A673 (cell line): ENCODE measurements around the gene IL20. TPM values are rescaled to one million over a fixed set of nuclear protein-coding genes. Genes with fewer than 3 reads are reported as not detected.

Experiments used
- BruUV-seq: library from RNA; stranded (reverse); fragments of 400-500 nt; replicated peaks from 2 replicates; lab custom pipeline; 2021; lab: Mats Ljungman, UMichigan
- CTCF ChIA-PET: fragments of 300-600 bp; sonication (Branson Sonifier 250); formaldehyde crosslinking; loops from one replicate; lab custom pipeline; 2022; ENCODE audit warnings: antibody characterized with exemption; lab: Charles Lee
- POLR2A ChIA-PET: fragments of 300-600 bp; sonication (Branson Sonifier 250); formaldehyde crosslinking; loops from one replicate; lab custom pipeline; 2022; ENCODE audit warnings: antibody characterized with exemption; ENCODE audit not compliant: low non-redundant PET; lab: Charles Lee
- DNase-seq: peaks from one replicate; pipeline ENCODE4 v3.0.0-alpha.2; 2015; ENCODE audit warnings: low spot score
- H3K27ac ChIP-seq: fragments of 200-600 bp; sonication (generic); 2 replicates; pipeline ENCODE4 v1.5.1; 2016; ENCODE audit warnings: mixed run types, low read depth, mild to moderate bottlenecking, mixed read lengths, antibody characterized with exemption, low read length; ENCODE audit not compliant: poor library complexity, severe bottlenecking
- H3K27me3 ChIP-seq: fragments of 200-600 bp; sonication (generic); replicated peaks from 2 replicates; pipeline ENCODE4 v1.6.1; 2017; ENCODE audit warnings: mixed run types, low read depth, mild to moderate bottlenecking, mixed read lengths, antibody characterized with exemption, low read length; ENCODE audit not compliant: insufficient read depth, poor library complexity
- H3K36me3 ChIP-seq: fragments of 200-600 bp; sonication (generic); 2 replicates; pipeline ENCODE4 v1.6.1; 2016; ENCODE audit warnings: mixed run types, mild to moderate bottlenecking, mixed read lengths, antibody characterized with exemption, low read length; ENCODE audit not compliant: insufficient read depth, poor library complexity, severe bottlenecking
- H3K4me1 ChIP-seq: fragments of 200-600 bp; sonication (generic); 2 replicates; pipeline ENCODE4 v1.6.1; 2017; ENCODE audit warnings: mixed run types, mild to moderate bottlenecking, mixed read lengths, antibody characterized with exemption, low read length; ENCODE audit not compliant: insufficient read depth, poor library complexity, severe bottlenecking
- H3K4me3 ChIP-seq: fragments of 200-600 bp; sonication (generic); 2 replicates; pipeline ENCODE4 v1.5.1; 2016; ENCODE audit warnings: low read depth, mixed run types, mild to moderate bottlenecking, mixed read lengths, low read length; ENCODE audit not compliant: poor library complexity, severe bottlenecking
- H3K9me3 ChIP-seq: fragments of 200-600 bp; sonication (generic); 2 replicates; pipeline ENCODE4 v1.6.1; 2016; ENCODE audit warnings: mixed run types, low read depth, mild to moderate bottlenecking, mixed read lengths, antibody characterized with exemption, low read length; ENCODE audit not compliant: poor library complexity, severe bottlenecking
- EZH2 ChIP-seq: fragments of 200-600 bp; sonication (generic); IDR thresholded peaks from 2 replicates; pipeline ENCODE4 v1.6.1; 2017; ENCODE audit warnings: borderline replicate concordance, low read depth, mild to moderate bottlenecking, mixed read lengths, antibody characterized with exemption, low read length; ENCODE audit not compliant: poor library complexity, severe bottlenecking
- intact Hi-C: fragments of 100-400 bp; cut with micrococcal nuclease; formaldehyde crosslinking; loops from one replicate; pipeline ENCODE4 v1.10.0; 2022; ENCODE audit not compliant: unreplicated experiment
- total RNA-seq: library from RNA; stranded (reverse); gene quantifications from 2 replicates; pipeline ENCODE4 v1.2.3, GENCODE V29; 2021
- TF ChIP-seq, protein P1 (sequence below): fragments of 300-800, 200-600 bp; sonication (generic); conservative IDR thresholded peaks from 2 replicates; pipeline ENCODE4 v1.5.1; 2017; ENCODE audit warnings: low read depth, mild to moderate bottlenecking, antibody characterized with exemption, low read length, moderate library complexity, mixed read lengths

Gene IL20
- total RNA-seq, 1 experiment from 2014 or later, result not detected

GRCh38 chr1:206883160-206883559 lies 17.7 kb downstream of the IL20 start:
- H3K9me3 ChIP-seq, result peaks cover 6% of the 10 kb centered on the region
- H3K27ac ChIP-seq, result no peak overlapping the region
- no peaks in the 10 kb centered on the region for H3K36me3 ChIP-seq
- no peaks in the 10 kb centered on the region for H3K4me1 ChIP-seq
- ChIA-PET CTCF (no interaction called here), POLR2A (no interaction called here)
- DNase-seq, result no peak
- no peaks in the 10 kb centered on the region for H3K27me3 ChIP-seq
- BruUV-seq, result no TSS peak
- no peak overlapping the region for H3K4me3 ChIP-seq
- TF ChIP-seq, protein P1, sequence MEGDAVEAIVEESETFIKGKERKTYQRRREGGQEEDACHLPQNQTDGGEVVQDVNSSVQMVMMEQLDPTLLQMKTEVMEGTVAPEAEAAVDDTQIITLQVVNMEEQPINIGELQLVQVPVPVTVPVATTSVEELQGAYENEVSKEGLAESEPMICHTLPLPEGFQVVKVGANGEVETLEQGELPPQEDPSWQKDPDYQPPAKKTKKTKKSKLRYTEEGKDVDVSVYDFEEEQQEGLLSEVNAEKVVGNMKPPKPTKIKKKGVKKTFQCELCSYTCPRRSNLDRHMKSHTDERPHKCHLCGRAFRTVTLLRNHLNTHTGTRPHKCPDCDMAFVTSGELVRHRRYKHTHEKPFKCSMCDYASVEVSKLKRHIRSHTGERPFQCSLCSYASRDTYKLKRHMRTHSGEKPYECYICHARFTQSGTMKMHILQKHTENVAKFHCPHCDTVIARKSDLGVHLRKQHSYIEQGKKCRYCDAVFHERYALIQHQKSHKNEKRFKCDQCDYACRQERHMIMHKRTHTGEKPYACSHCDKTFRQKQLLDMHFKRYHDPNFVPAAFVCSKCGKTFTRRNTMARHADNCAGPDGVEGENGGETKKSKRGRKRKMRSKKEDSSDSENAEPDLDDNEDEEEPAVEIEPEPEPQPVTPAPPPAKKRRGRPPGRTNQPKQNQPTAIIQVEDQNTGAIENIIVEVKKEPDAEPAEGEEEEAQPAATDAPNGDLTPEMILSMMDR, result no peak
- TF ChIP-seq EZH2, result no peak
- intact Hi-C loops, result no loop called here

DNA sequence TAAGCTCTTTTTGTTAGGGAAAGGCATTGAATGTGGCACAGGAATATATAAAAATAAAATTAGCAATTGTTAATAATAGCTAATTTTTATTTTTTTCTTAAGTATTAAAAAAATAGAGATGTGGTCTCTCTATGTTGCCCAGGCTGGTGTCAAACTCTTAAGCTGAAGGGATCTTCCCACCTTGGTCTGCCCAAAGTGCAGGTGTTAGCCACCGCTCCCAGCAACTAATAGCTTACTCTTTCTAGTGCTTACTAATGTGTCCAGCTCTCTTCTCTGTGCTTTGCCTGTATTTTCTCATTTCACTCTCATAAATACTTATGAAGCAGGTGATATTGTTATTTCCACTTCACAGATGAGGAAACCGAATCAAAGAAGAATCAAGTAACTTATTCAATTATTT lies 18.5 kb downstream of the IL20 start:
- H3K4me1 ChIP-seq, result no peaks in the 10 kb centered on the region
- ChIA-PET POLR2A (no interaction called here), CTCF (no interaction called here)
- H3K27me3 ChIP-seq, result no peaks in the 10 kb centered on the region
- DNase-seq, result no peak
- intact Hi-C loops, result no loop called here
- TF ChIP-seq EZH2, result no peak
- TF ChIP-seq, protein P1, result no peak
- H3K4me3 ChIP-seq, result no peak overlapping the region
- H3K9me3 ChIP-seq, result no peaks in the 10 kb centered on the region
- H3K27ac ChIP-seq, result no peak overlapping the region
- no peaks in the 10 kb centered on the region for H3K36me3 ChIP-seq
- BruUV-seq, result no TSS peak

DNA sequence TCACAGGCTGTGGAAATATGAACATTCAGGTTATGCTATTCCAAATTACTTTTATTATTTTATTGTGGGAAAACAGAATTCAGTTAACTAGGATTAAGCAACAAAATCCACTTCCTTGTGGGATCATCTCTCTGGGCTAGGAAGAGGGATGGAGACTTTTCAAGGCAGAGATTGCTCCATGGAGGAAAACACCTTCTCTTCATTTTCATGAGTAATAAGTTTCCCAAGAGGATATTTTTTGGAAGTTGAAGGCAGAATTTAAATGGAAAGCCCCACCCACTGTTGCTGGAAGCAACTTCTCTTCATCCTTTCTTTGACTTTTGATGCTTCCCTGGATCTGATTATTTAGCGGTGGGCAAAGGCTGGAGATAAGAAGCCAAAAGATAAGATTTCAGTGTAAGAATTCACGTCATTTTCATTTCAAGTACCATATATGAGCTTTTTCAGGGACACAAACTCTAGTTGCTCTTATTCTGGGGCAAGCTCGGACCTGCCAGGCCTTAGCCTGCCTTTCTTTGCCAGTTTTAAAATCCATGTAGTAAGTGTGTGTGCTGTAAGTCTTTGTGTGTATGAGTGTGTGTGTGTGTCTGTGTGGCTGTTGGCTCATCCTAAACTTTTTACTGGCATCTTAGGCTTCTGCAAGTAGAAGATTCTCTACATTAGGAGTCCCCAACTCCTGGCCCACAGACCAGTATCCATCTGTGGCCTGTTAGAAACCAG lies 20.1 kb downstream of the IL20 start:
- H3K4me3 ChIP-seq, result no peak overlapping the region

More for the DNA sequence above, 20.1 kb downstream of the IL20 start:
- Histone ChIP-seq H3K9me3 (no peaks in the 10 kb centered on the region), H3K27me3 (no peaks in the 10 kb centered on the region), H3K36me3 (no peaks in the 10 kb centered on the region), H3K4me1 (peaks cover 3% of the 10 kb centered on the region), H3K27ac (no peak overlapping the region)
- BruUV-seq, result no TSS peak
- ChIA-PET CTCF (no interaction called here), POLR2A (no interaction called here)
- TF ChIP-seq EZH2, result no peak
- TF ChIP-seq, protein P1, result no peak
- no peak for DNase-seq
- intact Hi-C loops, result no loop called here
